ENCODE measurements around the gene IPPK. TPM values are rescaled to one million over a fixed set of nuclear protein-coding genes. Genes with fewer than 3 reads are reported as not detected.
A peak's percentile ranks its signal among the peaks of the same experiment; 100 is the strongest.

IPPK gene
- total RNA-seq, 3 donors from 2014 or later, result 6.8 to 9.0 (median 7.7) TPM

- intact Hi-C loops (cut with DNase I, micrococcal nuclease), result no loop called here
- no peaks in the 10 kb centered on the region for H3K36me3 ChIP-seq (ENCODE audit: low read depth)
- TF ChIP-seq CTCF (IDR thresholded peaks at IDR 0.05), result no peak
- H3K4me1 ChIP-seq (ENCODE audit: low read depth), result no peaks in the 10 kb centered on the region
- DNase-seq (no peak), ATAC-seq (no peak)
- H3K4me3 ChIP-seq, result no peak overlapping the region
- no peaks in the 10 kb centered on the region for H3K9me3 ChIP-seq
Measured at GRCh38 chr9:92655366-92655765, 14.6 kb downstream of the IPPK start.

GRCh38 chr9:92654481-92655301, 15.2 kb downstream of the IPPK start:
- no peaks in the 10 kb centered on the region for H3K4me1 ChIP-seq (ENCODE audit: low read depth)
- no peaks in the 10 kb centered on the region for H3K36me3 ChIP-seq (ENCODE audit: low read depth)
- ATAC-seq, result peak; percentile 64

GRCh38 chr9:92652461-92652860, 17.5 kb downstream of the IPPK start:
- Histone ChIP-seq H3K4me1 (ENCODE audit: low read depth) (no peaks in the 10 kb centered on the region), H3K4me3 (no peak overlapping the region), H3K36me3 (ENCODE audit: low read depth) (no peaks in the 10 kb centered on the region), H3K9me3 (no peaks in the 10 kb centered on the region)
- no peak for DNase-seq
- intact Hi-C loops (cut with DNase I, micrococcal nuclease), result no loop called here
- TF ChIP-seq CTCF (IDR thresholded peaks at IDR 0.05), result no peak
- ATAC-seq, result no peak

More at GRCh38 chr9:92654481-92655301, 15.2 kb downstream of the IPPK start:
- peak in 1 of 3 donors; percentile 57 for DNase-seq
- Histone ChIP-seq H3K9me3 (no peaks in the 10 kb centered on the region), H3K4me3 (no peak overlapping the region)
- intact Hi-C loops (cut with DNase I, micrococcal nuclease), result no loop called here
- TF ChIP-seq CTCF (IDR thresholded peaks at IDR 0.05), result no peak

- intact Hi-C loops (cut with DNase I, micrococcal nuclease), result no loop called here
- TF ChIP-seq CTCF (IDR thresholded peaks at IDR 0.05), result no peak
- ATAC-seq, result no peak
- H3K4me3 ChIP-seq, result no peak overlapping the region
- DNase-seq, result no peak
- no peaks in the 10 kb centered on the region for H3K36me3 ChIP-seq (ENCODE audit: low read depth)
- H3K4me1 ChIP-seq (ENCODE audit: low read depth), result no peaks in the 10 kb centered on the region
- no peaks in the 10 kb centered on the region for H3K9me3 ChIP-seq
Measured at GRCh38 chr9:92650839-92651621, 18.9 kb downstream of the IPPK start.

GRCh38 chr9:92650296-92650695, 19.6 kb downstream of the IPPK start:
- DNase-seq (no peak), ATAC-seq (no peak)
- H3K36me3 ChIP-seq (ENCODE audit: low read depth), result no peaks in the 10 kb centered on the region
- no peaks in the 10 kb centered on the region for H3K4me1 ChIP-seq (ENCODE audit: low read depth)
- H3K4me3 ChIP-seq, result no peak overlapping the region
- no peak for TF ChIP-seq CTCF (IDR thresholded peaks at IDR 0.05)
- intact Hi-C loops (cut with DNase I, micrococcal nuclease), result no loop called here
- no peaks in the 10 kb centered on the region for H3K9me3 ChIP-seq
